Measurements from ENCODE around the gene ZC3H13.

GRCh38 chr13:46101484-46102254 lies 49.1 kb upstream of the ZC3H13 start:
- TF ChIP-seq CTCF (IDR thresholded peaks at IDR 0.05), result no peak
- TF ChIP-seq POLR2A (IDR thresholded peaks at IDR 0.05), result peak in 1 of 2 donors; percentile 8

All from adrenal gland (tissue), 5 donors.